ENCODE measurements around the gene FMOD.
A peak's percentile ranks its signal among the peaks of the same experiment; 100 is the strongest.

Gene FMOD

DNA sequence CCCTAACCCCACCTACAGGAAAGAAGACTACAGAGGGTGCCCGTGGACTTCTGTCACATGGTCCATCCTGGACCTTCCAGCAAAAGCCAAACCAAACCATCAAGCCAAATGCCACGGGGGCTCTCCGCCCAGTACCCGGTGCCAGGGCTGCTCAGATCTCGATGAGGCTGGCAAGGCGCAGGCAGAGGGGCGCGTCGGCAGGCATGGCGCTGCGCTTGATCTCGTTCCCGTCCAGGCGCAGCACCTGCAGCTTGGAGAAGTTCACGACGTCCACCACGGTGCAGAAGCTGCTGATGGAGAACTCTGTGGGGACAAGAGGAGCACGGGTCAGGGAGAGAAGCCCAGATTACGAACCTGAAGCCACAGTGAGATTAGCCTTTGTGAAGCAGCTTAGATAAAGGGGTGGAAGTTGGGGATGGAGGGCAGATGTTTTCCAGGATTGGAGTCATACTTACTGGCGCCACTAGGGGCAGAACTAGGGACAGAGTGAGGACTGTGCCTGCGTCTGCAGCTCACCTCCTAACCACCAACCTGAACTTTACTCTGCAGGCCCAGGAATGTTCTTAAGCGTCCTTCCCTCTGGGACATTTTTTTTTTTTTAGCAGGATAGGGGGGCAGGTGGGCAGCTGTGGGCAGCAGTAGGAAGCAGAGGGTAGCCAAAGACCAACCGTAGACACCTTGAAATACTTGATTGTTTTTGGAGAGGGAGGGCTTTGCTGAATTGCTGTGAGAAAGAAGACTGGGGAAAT lies 8.6 kb downstream of the FMOD start:
- Histone ChIP-seq H3K4me3 (ENCODE audit: low read length, poor library complexity, severe bottlenecking) (peak overlapping the region; percentile 54), H3K9me3 (ENCODE audit: insufficient read depth, low read depth, low read length) (no peaks in the 10 kb centered on the region), H3K4me2 (ENCODE audit: low read depth, low read length, poor library complexity, severe bottlenecking) (peak overlapping the region; percentile 49), H3K36me3 (ENCODE audit: insufficient read depth, low read length) (no peaks in the 10 kb centered on the region), H2AFZ (ENCODE audit: low read length) (peak overlapping the region; percentile 85), H3K4me1 (ENCODE audit: insufficient read depth, low read length, poor library complexity, severe bottlenecking) (peaks cover 12% of the 10 kb centered on the region), H4K20me1 (ENCODE audit: insufficient read depth, low read length, poor library complexity, severe bottlenecking) (no peaks in the 10 kb centered on the region), H3K9me2 (replicated peaks; ENCODE audit: low read depth, low read length) (no peaks in the 10 kb centered on the region), H3K9ac (ENCODE audit: low read depth, low read length, poor library complexity, severe bottlenecking) (no peak overlapping the region), H3F3A (ENCODE audit: low read depth) (no peaks in the 10 kb centered on the region), H3K27me3 (ENCODE audit: insufficient read depth, low read length, poor library complexity, severe bottlenecking) (no peaks in the 10 kb centered on the region), H3K79me2 (ENCODE audit: insufficient read depth, low read length) (no peaks in the 10 kb centered on the region)
- TF ChIP-seq, protein P1, sequence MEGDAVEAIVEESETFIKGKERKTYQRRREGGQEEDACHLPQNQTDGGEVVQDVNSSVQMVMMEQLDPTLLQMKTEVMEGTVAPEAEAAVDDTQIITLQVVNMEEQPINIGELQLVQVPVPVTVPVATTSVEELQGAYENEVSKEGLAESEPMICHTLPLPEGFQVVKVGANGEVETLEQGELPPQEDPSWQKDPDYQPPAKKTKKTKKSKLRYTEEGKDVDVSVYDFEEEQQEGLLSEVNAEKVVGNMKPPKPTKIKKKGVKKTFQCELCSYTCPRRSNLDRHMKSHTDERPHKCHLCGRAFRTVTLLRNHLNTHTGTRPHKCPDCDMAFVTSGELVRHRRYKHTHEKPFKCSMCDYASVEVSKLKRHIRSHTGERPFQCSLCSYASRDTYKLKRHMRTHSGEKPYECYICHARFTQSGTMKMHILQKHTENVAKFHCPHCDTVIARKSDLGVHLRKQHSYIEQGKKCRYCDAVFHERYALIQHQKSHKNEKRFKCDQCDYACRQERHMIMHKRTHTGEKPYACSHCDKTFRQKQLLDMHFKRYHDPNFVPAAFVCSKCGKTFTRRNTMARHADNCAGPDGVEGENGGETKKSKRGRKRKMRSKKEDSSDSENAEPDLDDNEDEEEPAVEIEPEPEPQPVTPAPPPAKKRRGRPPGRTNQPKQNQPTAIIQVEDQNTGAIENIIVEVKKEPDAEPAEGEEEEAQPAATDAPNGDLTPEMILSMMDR (conservative IDR thresholded peaks at IDR 0.05; ENCODE audit: low read length) = peak; percentile 83
- no peak for TF ChIP-seq EZH2phosphoT487 (IDR thresholded peaks at IDR 0.05; ENCODE audit: borderline replicate concordance)

DNA sequence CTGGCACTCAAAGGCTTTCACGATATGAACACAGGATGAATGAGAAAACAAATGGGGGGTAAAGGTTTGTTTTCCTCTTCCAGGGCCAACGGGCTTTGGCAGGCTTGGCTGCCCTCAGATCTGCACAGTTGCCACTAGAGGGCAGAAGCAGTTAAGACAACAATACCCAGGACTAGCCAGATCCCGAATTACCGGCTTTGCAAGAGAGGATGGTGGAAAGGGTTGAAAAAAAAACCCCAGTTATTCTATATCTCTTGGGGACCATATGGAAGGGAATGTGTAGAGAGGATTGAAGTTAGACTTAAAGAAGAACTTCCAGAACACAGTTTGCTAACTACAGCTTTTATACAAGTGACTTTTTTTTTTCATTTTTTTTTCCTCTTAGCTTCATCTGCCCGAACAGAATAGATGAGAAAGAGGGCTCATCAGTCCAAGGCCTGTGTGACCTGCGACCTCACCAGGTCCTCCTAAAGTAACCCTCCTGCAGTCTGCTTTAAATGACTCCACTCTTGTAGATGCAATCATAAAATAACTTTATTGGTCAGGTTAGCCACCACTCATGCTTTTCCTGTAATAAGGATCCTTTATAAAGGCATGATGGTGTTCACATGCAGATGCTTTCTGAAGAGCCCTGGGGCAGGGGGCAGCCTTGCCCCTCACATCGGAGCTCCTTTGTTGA lies 10.7 kb downstream of the FMOD start:
- no peak overlapping the region for H3K9ac ChIP-seq (ENCODE audit: low read depth, low read length, poor library complexity, severe bottlenecking)
- H2AFZ ChIP-seq (ENCODE audit: low read length) = peak overlapping the region; percentile 68
- H3K4me2 ChIP-seq (ENCODE audit: low read depth, low read length, poor library complexity, severe bottlenecking) = no peak overlapping the region
- no peaks in the 10 kb centered on the region for H3F3A ChIP-seq (ENCODE audit: low read depth)
- H3K36me3 ChIP-seq (ENCODE audit: insufficient read depth, low read length) = no peaks in the 10 kb centered on the region
- H3K9me3 ChIP-seq (ENCODE audit: insufficient read depth, low read depth, low read length) = no peaks in the 10 kb centered on the region
- no peaks in the 10 kb centered on the region for H4K20me1 ChIP-seq (ENCODE audit: insufficient read depth, low read length, poor library complexity, severe bottlenecking)
- TF ChIP-seq, protein P1 (conservative IDR thresholded peaks at IDR 0.05; ENCODE audit: low read length) = peak; percentile 95
- no peak for TF ChIP-seq EZH2phosphoT487 (IDR thresholded peaks at IDR 0.05; ENCODE audit: borderline replicate concordance)
- H3K9me2 ChIP-seq (replicated peaks; ENCODE audit: low read depth, low read length) = no peaks in the 10 kb centered on the region
- H3K27me3 ChIP-seq (ENCODE audit: insufficient read depth, low read length, poor library complexity, severe bottlenecking) = no peaks in the 10 kb centered on the region
- no peaks in the 10 kb centered on the region for H3K79me2 ChIP-seq (ENCODE audit: insufficient read depth, low read length)
- no peak overlapping the region for H3K4me3 ChIP-seq (ENCODE audit: low read length, poor library complexity, severe bottlenecking)
- H3K4me1 ChIP-seq (ENCODE audit: insufficient read depth, low read length, poor library complexity, severe bottlenecking) = peaks cover 27% of the 10 kb centered on the region

GRCh38 chr1:203338335-203339036 lies 12.4 kb downstream of the FMOD start:
- Histone ChIP-seq H3K4me3 (ENCODE audit: low read length, poor library complexity, severe bottlenecking) (no peak overlapping the region), H3K9me2 (replicated peaks; ENCODE audit: low read depth, low read length) (no peaks in the 10 kb centered on the region), H3K27me3 (ENCODE audit: insufficient read depth, low read length, poor library complexity, severe bottlenecking) (no peaks in the 10 kb centered on the region), H3K4me1 (ENCODE audit: insufficient read depth, low read length, poor library complexity, severe bottlenecking) (peaks cover 28% of the 10 kb centered on the region), H4K20me1 (ENCODE audit: insufficient read depth, low read length, poor library complexity, severe bottlenecking) (no peaks in the 10 kb centered on the region), H3K79me2 (ENCODE audit: insufficient read depth, low read length) (no peaks in the 10 kb centered on the region), H2AFZ (ENCODE audit: low read length) (no peak overlapping the region), H3K36me3 (ENCODE audit: insufficient read depth, low read length) (no peaks in the 10 kb centered on the region), H3K9me3 (ENCODE audit: insufficient read depth, low read depth, low read length) (no peaks in the 10 kb centered on the region), H3K4me2 (ENCODE audit: low read depth, low read length, poor library complexity, severe bottlenecking) (no peak overlapping the region), H3F3A (ENCODE audit: low read depth) (no peaks in the 10 kb centered on the region), H3K9ac (ENCODE audit: low read depth, low read length, poor library complexity, severe bottlenecking) (no peak overlapping the region)
- no peak for TF ChIP-seq EZH2phosphoT487 (IDR thresholded peaks at IDR 0.05; ENCODE audit: borderline replicate concordance)
- TF ChIP-seq, protein P1 (conservative IDR thresholded peaks at IDR 0.05; ENCODE audit: low read length) = peak; percentile 78

Measured in Loucy (cell line).